ENCODE measurements around the gene KDM6A.
"Not testable (repeated sequence)": the region's sequence is repeated elsewhere in the genome, so short reads cannot be mapped to it uniquely, and the experiment has no call there.

Gene KDM6A

DNA sequence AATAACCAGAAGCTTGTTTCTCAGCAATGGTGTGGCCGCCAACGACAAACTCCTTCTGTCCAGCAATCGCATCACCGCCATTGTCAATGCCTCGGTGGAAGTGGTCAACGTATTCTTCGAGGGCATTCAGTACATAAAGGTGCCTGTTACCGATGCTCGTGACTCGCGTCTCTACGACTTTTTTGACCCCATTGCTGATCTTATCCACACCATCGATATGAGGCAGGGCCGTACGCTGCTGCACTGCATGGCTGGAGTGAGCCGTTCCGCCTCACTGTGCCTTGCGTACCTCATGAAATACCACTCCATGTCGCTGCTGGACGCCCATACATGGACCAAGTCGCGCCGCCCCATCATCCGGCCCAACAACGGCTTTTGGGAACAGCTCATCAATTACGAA is 28.8 kb upstream of the KDM6A start:
- H3K27ac ChIP-seq, result no peak overlapping the region
- TF ChIP-seq, protein P1, sequence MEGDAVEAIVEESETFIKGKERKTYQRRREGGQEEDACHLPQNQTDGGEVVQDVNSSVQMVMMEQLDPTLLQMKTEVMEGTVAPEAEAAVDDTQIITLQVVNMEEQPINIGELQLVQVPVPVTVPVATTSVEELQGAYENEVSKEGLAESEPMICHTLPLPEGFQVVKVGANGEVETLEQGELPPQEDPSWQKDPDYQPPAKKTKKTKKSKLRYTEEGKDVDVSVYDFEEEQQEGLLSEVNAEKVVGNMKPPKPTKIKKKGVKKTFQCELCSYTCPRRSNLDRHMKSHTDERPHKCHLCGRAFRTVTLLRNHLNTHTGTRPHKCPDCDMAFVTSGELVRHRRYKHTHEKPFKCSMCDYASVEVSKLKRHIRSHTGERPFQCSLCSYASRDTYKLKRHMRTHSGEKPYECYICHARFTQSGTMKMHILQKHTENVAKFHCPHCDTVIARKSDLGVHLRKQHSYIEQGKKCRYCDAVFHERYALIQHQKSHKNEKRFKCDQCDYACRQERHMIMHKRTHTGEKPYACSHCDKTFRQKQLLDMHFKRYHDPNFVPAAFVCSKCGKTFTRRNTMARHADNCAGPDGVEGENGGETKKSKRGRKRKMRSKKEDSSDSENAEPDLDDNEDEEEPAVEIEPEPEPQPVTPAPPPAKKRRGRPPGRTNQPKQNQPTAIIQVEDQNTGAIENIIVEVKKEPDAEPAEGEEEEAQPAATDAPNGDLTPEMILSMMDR (IDR thresholded peaks at IDR 0.05), result no peak
- TF ChIP-seq ZFX (IDR thresholded peaks at IDR 0.05; ENCODE audit: borderline replicate concordance), result no peak

DNA sequence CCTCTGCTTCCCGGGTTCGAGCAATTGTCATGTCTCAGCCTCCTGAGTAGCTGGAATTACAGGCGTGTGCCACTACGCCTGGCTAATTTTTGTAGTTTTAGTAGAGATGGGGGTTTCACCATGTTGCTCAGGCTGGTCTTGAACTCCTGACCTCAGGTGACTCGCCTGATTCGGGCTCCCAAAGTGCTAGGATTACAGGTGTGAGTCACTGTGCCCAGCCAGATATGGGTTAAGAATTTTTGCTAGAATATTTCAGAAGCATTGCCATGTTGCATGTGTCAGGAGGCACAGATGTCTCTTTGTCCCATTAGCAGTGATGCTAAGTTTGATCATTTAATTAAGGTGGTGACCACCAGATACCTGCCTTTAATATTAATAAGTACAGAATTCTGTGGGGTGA is 22.1 kb upstream of the KDM6A start:
- H3K27ac ChIP-seq, result not testable (repeated sequence)

DNA sequence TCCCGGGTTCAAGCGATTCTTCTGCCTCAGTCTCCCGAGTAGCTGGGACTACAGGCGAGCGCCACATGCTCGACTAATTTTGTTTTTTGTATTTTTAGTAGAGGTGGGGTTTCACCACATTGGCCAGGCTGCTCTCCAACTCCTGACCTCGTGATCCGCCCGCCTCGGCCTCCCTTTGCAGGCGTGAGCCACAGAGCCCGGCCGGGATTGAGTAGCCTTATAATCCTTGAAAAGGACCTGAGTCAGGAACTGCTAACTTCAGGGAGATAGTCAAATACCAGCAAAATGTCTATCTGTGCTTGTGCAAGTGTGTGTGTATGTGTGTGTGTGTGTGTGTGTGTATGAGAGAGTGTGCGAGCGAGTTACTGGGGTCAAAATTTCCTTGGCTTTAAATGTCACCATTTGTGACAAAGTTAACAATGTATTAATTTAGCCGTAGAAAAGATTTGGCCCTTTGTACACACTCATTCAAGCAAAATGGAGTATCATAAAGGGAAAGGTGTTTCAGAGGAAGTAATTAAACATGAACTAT is 1.8 kb upstream of the KDM6A start:
- no peak for TF ChIP-seq ZFX (IDR thresholded peaks at IDR 0.05; ENCODE audit: borderline replicate concordance)
- TF ChIP-seq, protein P1 (IDR thresholded peaks at IDR 0.05), result no peak
- no peak overlapping the region for H3K27ac ChIP-seq

DNA sequence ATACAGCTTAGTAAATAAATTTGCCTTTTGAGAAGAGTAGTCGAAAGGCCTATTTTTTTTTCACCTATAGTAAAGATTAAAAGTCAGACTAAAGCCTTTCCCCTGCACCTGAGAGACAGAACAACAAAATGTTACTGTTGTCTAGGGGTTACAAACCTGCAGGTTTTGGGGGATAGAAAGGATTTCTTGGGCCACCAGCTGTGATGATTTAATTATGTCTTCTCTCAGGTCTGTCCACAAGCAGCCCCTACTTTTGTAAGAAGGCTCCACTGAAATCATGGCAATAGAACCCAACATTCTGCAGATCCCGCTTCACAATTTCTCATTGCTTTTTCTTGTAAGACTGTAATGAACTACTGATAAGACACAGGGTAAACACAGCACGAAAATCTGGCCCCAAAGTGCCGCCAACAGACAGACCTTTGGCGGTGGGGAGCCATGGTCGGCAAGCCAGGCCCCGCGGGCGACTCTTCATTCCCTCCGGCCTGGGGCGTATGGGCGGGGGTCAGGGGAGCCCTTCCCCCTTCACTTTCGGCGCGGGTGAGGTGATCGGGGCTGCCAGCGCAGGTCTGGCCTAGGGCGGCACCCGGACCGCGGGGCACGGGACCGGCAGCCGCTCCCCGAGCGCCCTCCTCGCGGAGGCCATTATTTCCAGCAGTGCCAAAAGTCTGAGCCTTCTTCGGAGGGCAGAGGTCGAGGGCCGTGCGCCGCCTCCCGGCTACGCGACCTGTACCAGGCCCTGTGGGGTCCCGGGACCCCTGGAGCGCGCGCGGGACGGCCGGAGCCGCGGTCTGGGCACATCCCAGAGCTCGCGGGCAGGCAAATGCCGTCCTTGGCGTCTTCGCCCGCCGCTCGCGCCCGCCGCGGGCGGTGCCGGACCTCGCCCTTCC is 812 bp upstream of the KDM6A start:
- no peak for TF ChIP-seq ZFX (IDR thresholded peaks at IDR 0.05; ENCODE audit: borderline replicate concordance)
- TF ChIP-seq, protein P1 (IDR thresholded peaks at IDR 0.05), result no peak
- peak overlapping the region; percentile 88 for H3K27ac ChIP-seq

DNA sequence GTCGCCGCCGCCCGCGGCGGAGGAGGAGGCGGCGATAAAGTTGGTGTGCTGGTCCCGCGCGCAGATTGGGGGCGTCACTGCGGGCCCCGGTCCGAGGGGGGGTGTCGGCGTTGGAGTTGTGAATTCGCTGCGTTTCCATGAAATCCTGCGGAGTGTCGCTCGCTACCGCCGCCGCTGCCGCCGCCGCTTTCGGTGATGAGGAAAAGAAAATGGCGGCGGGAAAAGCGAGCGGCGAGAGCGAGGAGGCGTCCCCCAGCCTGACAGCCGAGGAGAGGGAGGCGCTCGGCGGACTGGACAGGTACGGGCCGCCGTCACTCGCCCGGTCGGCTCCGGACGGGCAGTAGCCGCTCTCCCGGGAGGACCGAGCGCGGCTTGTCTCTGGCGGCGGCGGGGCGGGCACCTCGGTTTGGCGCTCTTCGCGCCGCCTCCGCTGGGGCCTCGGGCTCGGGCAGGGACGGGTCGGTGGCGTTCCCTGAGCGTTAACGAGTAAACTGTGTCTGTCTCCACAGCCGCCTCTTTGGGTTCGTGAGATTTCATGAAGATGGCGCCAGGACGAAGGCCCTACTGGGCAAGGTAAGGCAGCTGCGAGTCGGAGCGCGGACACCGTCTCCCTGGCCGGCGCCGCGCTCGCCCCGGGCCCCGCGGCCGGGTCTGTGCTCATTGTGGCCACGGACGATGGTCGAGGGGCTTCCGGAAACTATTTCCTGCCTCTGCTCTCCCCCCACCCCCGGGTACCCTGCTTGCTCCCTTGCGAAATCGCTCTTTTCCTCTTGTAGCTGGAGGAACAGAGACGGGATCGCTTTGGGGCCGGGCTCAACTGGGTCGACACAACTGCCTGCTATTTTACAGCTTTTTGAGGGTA is 658 bp downstream of the KDM6A start:
- TF ChIP-seq ZFX (IDR thresholded peaks at IDR 0.05; ENCODE audit: borderline replicate concordance), result no peak
- TF ChIP-seq, protein P1 (IDR thresholded peaks at IDR 0.05), result 0 out of 2 replicates have a peak, but pooled peaks have one; percentile 10
- H3K27ac ChIP-seq, result peak overlapping the region; percentile 88

DNA sequence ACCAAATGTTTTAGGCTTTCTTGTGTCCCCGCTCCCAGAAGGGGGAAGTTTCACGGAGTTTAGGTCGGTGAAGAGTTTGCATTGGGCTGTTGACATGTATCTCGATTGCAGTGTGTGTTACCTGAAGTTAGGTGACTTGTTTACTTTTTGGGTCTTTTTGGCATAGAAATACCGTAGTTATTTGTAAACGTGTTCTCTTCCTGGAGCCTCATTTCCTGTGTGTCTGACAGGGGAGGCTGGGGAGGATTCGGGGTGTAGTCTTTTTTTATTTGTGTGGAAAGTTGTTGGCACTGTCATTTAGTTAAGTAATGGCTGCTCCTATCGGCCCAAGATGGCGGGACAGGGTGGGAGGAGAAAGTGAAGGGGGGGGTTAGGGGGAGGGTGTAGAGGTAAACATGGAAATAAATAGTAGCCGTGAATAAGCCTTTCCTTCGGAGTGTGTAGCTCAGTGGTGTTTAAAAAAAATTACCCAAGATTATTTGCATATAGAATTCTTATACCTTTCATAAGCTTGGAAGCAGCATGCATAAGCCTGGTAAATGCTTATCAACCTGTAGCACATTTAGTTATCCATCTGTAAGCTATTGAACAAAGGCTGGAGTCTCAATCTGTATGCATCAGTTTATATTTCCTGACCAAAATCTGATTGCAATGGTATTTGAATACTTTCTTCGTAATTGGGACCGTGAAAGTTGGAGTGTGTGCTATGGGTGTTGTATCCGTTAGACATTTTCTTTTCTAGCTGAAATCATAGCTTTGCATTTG is 1.6 kb downstream of the KDM6A start:
- TF ChIP-seq ZFX (IDR thresholded peaks at IDR 0.05; ENCODE audit: borderline replicate concordance), result no peak
- TF ChIP-seq, protein P1 (IDR thresholded peaks at IDR 0.05), result no peak
- peak overlapping the region; percentile 88 for H3K27ac ChIP-seq

DNA sequence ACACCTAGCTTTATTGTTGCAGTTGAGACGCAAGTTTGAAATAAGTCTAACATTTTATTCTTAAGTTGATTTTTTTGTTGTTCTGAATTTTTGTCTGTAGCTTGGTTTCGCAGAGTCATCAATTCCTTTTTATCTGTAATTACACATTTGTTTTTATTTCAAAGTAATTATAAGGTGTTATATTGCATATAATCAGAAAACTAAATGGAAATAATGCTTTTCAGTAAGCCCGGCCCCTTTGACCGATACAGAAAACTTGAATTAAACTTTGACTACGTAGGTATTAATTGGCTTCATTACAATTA is 2.1 kb downstream of the KDM6A start:
- TF ChIP-seq, protein P1 (IDR thresholded peaks at IDR 0.05), result no peak
- TF ChIP-seq ZFX (IDR thresholded peaks at IDR 0.05; ENCODE audit: borderline replicate concordance), result no peak
- H3K27ac ChIP-seq, result peak overlapping the region; percentile 88

All from 22Rv1 (cell line).